Mucosa of gallbladder (tissue), 1 donor: ENCODE results near the gene ZBTB17. TPM values are rescaled to one million over a fixed set of nuclear protein-coding genes. Genes with fewer than 3 reads are reported as not detected.
A peak's percentile ranks its signal among the peaks of the same experiment; 100 is the strongest.

Experiments used
- DNase-seq: peaks from one replicate; pipeline ENCODE4 v3.0.0-alpha.2; 2020; ENCODE audit warnings: low spot score
- total RNA-seq: library from RNA; stranded (reverse); gene quantifications from one replicate; pipeline ENCODE4 v1.2.1, GENCODE V29; 2021
- donor health status: DM: no; HTN: no; CAD: no.

Gene ZBTB17
- total RNA-seq, 1 donor from 2014 or later, result 41.3 TPM

DNA sequence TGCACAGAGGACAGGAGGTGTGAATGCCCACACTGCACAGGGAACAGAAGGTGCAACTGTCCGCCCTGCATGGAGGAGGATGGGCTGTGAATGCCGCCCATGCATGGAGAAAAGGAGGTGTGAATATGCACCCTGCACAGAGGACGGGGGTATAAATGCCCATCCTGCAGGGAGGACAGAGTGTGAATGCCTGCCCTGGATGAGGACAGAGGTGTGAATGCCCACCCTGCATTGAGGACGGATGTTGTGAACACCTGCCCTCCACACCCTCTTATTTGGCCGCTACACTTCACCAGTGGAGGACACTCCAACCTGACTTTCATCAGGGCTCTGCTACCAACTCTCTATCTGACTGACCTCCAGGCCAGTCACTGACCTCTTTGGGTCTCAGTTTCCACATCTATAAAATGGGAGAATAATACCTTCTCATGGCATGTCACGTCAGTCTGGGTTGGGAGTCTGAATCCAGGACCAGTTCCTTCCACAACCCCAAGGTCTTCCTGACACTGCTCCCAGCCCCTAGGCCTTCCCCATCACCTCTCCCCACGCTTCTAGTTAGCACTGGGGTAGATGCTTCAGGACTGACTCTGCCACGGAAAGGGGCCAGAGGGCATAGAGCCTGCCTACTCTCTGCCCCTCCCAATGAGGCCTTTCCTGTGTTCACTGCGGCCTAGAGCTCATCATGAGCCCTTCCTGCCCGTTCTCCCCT is 28.4 kb downstream of the ZBTB17 start:
- DNase-seq, result no peak

DNA sequence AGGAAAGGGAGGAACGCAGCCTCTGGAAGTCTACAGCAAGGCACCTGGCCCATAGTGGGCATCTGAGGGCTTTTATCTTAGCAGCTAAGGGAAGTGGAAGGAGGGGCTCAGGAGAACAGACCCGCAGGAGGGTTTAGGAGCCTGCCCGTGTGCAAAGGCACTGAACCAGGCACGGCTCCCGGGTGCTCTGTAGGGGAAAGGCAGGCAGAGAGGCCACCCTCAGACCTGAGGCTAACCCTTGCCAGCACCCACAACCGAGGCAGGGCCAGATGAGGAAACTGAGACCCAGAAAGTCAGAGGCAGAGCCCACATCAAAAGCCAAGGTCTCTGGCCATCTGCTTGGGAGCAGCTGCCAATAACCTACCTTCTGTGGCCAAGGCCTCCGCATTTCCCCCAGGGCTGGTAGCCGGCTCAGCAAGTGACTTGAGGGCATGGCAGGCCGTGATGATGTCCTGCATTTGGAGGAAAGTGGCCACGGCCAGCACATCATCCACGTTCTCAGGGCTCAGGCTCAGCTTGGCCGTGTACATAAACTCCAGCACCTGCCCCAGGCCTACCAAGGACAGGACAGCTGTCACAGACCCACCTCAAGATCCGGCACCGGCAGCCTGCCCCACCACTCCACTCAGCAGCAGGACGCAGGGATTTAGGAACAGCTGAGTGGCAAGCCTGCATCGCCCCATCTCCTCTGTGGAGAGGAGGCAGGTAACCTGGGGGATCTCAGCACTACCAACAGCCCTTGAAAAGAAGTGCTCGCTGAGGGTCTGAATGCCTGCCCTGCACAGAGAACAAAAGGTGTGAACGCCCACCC is 29.1 kb downstream of the ZBTB17 start:
- DNase-seq, result no peak

DNA sequence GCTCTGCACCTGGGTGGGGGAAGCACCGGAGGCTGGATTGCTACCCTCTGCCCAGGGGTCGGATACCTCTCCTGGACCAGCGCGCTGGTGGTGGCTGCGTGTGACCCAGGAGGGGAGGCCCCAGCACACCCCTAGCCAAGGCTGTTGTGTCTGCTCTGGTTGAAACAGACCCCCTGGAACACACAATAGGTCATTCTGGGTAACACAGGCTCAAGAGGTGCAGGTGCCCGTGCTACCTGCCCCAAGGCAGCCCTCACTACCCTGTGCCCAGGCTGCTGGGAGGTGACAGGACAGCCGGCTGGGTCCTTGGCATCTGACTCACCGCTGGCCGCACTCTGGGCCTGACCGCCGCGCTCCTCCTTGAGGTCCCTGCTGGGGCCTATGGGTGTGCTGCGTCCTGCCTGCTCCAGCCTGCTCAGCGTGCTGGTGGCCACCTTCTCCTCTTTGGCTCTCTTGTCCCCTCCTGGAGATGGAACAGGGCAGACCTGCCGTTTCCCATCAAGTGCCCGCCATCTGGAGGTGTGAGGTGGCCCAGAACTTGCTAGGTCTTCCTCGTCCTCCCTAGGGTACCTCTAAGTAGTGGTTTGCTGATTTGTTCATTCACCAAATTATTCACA is 30.0 kb downstream of the ZBTB17 start:
- DNase-seq, result no peak

DNA sequence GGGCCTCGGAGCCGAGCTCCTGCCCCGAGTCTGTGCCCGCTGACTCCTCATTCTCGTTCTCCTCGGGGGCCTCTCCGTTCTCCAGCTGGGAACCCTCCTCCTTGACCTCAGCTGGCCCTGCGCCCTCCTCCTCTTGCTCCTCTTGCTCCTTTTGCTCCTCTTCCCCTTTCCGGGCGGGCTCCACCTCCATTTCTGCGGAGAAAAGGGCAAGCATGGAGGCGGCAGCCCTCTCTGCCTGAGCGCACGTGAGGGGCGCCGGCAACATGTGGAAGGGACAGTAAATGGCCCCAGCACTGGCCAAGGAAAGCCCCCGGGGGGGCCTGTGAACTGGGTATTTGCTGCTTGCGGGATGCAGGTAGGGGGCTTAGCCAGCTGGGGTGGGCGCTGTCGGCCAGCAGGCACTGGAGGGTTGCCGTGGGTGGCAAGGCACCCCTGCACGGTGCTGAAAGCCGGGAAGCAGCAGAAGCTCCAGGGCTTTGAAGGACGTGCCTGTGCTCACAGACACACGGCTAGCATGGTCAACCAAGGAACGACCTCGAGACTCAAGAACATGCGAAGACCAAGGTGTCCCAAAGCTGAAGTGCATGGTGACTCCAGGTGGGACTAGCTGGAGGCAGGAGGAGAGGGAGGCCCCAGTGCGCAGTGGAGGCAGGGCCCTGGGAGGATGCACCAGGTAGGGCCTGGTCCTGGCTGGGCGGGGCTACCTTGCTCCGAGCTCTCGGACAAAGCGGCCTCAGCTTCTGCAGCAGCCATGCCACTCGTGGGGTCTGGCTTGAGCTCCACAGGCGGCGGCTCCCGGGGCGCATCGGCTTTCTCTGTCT is 30.7 kb downstream of the ZBTB17 start:
- DNase-seq, result no peak

DNA sequence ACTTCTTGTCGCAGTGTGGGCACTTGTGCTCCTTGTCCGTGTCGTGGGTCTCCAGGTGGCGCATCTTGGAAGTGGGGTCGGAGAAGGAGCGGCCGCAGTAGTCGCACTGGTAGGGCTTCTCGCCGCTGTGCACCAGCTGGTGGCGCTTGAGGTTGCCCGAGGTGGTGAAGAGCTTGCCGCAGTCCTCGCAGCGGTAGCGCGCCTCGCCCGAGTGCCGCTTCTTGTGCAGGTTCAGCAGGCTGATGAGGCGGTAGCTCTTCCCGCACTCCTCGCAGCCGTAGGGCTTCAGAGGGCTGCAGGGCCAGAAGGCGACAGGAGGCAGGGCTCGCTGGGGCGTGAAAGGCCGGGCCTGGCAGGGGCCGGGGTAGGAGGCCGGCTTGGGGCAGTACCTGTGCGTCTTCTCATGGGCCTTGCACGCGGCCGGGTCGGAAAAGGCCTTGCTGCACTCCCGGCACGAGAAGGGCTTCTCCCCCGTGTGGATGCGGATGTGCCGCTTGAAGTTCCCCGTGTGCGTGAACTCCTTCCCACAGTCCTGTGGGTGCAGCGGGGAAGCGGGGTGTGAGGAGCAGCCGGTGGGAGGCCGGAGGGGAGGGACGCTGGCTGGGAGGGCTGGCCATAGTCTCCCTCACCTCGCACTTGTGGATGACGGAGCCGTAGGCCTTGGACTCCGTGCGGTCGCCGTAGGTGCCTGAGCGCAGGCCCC is 31.4 kb downstream of the ZBTB17 start:
- DNase-seq, result no peak

DNA sequence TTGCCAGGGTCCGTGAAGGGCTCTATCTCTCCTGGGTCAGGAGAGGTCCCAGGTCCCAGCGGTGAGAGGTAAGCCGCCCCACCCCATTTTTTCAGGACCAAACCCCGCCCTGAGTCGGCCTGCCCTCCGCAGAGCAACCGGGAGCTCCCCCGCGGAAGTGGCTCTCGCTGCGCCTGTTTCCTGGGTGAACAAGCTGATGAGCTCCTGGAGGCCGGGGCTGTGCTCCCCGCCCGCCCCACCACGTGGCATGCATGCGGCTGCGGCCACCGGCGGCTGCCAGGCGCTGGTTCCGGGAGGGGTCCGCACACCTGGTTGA is 32.0 kb downstream of the ZBTB17 start:
- no peak for DNase-seq

DNA sequence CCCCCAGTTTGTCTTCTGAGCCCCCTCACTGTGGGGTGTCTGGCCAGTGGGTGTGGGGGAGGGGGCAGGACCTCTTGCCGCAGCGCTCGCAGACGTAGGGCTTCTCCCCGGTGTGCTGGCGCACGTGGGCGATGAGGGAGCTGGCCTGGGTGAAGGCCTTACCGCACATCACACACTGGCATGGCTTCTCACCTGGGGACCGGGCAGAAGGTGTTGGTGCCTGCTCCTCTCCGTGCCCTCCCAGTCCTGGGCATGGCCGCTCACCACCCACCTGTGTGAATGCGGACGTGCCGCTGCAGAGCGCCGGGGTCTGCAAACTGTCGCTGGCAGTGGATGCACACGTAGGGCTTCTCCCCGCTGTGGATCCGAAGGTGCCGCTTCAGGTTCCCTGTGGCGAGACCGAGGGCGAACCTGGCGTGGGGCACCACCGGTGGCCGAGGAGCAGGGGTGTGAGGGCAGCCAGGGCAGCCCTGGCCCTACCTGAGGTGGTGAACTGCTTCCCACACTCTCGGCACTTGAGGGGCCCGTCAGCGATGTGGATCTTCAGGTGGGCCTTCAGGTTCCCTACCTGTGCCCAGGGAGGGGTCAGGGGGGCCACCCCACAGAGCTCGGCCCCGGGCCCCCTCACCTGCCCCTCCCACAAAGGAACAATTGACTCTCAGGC is 32.4 kb downstream of the ZBTB17 start:
- DNase-seq, result no peak

DNA sequence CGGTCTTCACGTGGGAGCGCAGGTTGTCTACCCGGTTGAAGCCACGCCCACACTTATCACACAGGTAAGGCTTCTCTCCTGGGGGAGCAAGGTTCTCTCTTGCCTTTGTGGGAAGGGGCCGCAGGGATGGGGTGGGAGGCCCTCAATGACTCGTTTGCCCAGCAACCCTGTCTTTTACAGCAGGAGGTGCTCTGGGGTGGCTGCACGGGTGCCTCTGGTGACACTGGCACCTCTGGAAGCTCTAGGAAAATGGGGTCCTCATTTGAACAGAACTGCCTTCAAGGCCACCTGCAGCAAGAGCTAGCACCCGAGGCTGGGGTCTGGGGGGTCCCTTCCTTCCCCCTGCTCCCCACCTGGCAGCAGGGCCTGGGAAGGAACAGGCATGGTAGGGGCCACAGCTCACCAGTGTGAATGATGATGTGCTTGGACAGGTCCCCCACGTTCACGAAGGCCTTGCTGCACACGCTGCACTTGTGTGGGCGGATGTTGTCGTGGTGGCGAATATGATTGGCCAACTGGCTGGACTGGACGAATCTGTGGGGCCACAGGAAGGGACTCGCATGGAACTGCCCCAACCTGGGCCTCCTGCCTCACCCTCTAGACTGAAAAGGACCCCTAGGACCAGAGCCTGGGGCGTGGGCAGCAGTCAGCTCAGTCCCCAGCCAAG is 33.1 kb downstream of the ZBTB17 start:
- DNase-seq, result no peak

DNA sequence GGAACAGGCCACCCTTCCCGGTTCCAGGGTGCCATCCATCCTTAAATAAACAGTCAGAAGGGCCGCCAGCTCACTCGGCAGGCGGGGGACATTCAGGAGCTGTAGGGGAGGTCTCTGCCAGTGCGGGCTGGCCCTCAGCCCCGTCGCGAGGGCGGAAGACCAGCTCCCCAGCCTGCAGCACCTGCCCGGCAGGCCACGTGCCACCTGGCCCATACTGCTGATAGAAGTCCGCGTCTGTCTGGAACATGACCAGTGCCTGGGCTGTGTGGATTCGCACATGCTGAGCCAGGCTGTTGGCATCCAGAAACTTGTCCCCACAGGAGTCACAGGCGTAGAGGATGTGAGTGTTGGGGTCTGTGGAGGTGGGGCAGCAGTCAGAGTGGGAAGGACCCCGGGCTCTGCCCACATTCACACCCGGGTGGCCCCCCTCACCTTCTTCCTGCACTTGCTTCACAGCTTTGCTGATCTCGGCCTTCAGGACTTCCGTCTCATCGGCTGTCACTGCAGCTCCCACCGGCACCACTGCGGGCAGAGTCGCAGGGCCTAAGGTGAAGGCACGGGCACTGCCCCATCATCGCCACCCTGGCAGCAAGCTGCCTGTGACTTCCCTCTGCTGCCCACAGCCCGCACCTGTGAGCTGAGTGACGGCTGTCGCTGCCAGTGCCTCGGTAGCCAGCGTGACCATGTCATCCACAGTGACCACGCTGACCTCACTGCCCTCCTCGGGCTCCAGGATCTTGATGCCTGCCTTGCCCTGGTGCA is 33.8 kb downstream of the ZBTB17 start:
- DNase-seq, result no peak

DNA sequence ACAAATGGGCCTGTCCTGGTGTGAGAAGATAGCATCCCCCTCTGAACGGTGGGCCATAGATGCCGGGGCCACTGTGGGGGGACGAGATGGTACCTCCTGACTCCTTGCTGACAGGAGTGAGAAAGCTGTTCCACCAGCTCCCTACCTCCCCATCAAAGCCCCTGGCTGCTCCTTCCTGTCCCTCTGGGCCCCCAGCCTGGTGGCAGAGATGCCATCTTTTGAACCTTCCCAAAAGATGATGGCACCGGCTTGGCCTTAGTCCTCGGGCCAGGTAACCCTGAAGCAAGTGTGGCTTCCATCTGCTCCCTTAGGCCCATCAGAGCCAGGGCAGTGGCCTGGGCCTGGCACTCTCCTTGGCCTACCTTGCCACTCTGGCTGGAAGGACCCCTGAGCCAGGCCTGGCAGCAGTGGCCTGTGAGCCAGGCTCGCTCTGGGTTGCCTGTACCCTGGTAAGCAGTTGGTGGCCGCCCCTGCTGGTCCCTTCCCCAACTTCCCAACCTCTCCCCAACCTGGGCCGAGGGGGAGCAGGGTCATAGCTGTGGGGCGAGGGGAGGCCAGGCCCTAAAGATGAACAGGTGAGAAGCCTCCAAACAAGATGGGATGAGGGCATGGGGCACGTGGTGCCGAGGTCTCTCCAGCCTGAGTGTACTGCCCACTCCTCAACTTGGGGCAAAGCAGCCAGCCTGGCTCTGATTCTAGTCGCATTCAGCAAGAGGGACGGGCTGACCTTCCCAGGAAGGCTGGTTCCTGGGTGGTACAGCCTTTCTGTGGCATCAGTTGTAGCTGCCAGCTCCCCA is 34.7 kb downstream of the ZBTB17 start:
- DNase-seq, result no peak

DNA sequence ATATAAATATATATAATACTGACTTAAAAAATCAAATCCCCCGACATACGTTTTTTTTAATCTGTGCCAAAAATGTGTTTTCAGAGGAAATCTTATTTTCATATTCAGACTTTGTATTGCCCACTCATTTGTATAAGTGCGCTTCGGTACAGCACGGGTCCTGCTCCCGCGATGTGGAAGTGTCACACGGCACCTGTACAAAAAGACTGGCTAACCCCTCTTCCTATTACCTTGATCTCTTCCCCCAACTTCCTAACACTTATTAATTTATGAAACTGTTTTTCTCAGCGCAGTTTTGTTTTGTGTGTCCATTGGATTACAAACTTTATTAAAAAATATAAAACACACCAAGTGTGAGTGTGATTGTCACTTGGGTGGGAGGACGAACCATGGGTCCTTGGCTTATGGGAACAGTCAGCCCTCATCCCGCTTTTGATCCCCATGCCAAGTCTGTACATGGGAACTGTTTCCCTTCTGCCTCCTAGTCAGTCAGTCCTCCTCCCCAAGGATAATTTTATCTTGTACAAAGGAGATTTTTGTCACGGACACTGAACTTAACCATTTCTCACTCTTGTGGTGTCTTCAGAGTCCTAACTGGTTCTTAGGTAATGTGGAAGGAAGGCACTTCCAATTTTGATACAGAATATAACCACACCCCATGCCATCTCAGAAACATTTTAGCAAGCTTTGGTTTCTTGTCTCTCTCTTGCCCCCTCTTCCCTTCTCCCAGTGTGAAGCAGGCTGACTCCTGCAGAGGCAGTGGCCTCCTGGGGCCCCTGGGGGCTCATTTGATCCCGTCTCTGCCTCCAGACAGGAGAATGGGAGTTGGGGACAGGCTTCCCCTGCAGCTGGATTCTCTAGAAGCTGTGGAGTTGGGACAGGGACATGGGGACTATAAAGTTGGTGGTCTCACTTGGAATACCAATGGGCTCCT is 35.5 kb downstream of the ZBTB17 start:
- DNase-seq, result no peak

DNA sequence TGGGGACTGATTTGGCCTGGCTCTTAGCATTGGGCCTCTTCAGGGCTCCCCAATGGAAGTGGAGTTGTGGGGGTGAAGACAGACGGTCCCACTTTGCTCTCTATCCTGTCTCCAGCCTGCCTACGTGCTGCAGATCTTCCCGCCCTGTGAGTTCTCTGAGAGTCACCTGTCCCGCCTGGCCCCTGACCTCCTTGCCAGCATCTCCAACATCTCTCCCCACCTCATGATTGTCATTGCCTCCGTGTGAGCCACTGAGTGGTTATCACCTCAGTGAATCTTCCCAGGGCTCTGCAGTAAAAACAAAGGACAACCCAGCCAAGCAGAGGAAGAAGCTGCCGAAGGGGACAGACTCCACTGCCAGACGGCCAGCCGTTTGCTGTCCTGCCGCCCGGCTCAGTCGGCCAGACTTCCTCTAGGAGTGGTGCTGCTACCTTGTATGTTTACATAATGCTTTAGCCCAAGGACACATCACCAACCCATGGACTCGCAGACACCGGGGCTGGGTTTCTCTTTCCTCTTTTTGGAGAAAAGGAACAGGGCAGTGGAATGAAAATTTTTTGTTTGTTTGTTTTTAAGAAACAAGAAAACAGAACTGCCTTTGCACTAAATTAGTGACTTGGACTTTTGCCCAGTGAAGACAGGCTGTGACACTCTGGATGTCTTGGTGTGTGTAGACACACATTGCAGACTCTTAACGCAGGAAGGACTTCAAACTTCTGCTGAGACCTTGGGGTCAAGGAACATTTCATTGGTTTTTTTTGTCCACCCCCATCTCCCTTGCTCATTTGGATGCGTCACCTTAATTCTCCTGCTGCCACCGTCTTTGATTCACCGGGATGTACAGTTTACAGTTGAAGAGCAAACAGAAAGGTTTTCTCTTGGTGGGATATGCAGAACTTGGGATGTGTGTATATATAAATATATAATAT is 36.5 kb downstream of the ZBTB17 start:
- DNase-seq, result peak; percentile 52

DNA sequence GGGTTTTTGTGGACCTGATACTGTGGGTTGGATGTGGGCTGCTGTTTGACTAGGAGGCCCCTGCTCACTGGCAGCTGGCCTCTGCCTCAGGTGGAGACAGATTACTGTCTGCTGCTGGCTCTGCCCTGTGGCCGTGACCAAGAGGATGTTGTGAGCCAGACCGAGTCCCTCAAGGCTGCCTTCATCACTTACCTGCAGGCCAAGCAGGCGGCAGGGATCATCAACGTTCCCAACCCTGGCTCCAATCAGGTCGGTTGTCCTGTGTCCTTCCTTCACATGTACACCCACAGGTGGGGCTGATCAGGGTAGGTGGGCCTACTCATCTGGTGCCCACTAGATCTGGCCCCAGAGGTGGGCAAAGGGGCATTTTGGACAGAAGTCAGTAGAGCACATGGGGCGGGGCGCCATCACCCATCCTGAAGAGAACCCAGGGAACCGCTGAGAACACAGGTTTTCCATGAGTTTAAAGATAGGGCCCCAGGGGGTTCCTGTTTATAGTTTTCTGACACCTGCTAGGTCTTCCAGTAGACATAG is 37.2 kb downstream of the ZBTB17 start:
- DNase-seq, result no peak

DNA sequence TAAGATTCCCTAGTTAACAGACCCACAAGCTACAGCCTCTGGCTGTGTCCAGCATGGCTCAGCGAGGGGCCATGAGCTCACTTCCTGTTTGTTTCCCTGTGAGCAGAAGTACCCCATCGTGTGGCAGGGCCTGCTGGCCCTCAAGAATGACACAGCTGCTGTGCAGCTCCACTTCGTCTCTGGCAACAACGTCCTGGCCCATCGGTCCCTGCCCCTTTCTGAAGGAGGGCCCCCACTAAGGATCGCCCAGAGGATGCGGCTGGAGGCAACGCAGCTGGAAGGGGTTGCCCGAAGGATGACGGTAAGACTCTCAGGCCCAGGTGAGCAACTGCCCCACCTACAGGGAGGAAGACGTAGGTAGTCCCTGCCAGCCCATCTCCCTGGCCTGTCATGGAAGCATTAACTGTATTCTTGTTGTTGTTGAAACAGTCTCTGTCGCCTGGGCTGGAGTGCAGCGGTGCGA is 38.2 kb downstream of the ZBTB17 start:
- DNase-seq, result no peak

DNA sequence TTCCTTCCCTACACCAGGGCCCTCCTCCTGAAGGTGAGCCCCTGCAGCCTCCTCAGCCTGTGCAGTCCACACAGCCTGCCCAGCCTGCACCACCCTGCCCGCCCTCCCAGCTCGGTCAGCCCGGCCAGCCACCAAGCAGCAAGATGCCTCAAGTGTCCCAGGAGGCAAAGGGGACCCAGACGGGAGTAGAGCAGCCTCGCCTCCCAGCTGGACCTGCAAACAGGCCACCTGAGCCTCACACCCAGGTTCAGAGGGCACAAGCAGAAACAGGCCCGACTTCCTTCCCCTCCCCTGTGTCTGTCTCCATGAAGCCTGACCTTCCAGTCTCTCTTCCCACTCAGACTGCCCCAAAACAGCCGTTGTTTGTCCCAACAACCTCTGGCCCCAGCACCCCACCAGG is 38.8 kb downstream of the ZBTB17 start:
- DNase-seq, result no peak

DNA sequence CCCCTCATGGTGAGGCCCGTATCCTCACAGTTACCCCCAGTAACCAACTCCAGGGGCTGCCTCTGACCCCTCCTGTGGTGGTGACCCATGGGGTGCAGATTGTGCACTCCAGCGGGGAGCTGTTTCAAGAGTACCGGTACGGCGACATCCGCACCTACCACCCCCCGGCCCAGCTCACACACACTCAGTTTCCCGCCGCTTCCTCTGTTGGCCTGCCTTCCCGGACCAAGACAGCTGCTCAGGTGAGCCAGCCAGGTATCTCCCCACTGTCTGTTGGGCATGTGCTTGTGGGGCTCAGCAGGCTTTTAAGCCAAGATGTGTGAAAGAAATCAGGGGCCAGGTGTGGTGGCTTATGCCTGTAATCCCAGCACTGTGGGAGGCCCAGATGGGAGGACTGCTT is 39.9 kb downstream of the ZBTB17 start:
- DNase-seq, result no peak
